EH (cell line): ENCODE results near the gene BNC1.

Experiments used
- DNase-seq: peaks from one replicate; pipeline ENCODE4 v3.0.0-alpha.2; 2015; ENCODE audit warnings: low read depth

BNC1 gene

GRCh38 chr15:83284559-83285283 lies at the start of gene BNC1:
TSS of gene BNC1 (minus strand) at chr15:83284664. CDS start at chr15:83284628, 36 bp downstream.
- DNase-seq = no peak

DNA sequence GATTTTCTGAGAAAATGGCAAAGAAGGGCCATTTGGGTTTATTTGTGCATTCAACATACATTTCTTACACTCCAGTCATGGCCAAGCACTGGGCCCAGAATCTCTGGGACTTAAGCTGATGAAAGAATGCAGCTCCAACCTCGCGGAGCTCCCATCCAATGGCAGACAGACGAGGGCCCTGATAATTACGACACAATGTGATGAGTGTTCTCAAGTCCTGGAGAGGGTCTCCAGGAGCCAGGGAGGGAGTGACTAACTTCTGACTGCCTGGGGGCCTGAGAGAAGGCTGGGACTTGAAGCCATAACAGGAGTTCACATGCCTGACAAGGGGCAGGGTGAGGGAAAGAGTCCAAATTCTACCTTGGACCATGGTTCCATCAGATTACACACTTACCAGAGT lies 42.6 kb upstream of the BNC1 start:
- DNase-seq = no peak

- DNase-seq = no peak
These were observed 40.3 kb upstream of the BNC1 start for GRCh38 chr15:83324799-83325198.

GRCh38 chr15:83323296-83323711 lies 38.8 kb upstream of the BNC1 start:
- DNase-seq = peak; percentile 92

- DNase-seq = no peak
These were observed 38.2 kb upstream of the BNC1 start for GRCh38 chr15:83322691-83323090.

- peak; percentile 67 for DNase-seq
These were observed 37.6 kb upstream of the BNC1 start for GRCh38 chr15:83322061-83322460.

GRCh38 chr15:83320844-83321243 lies 36.4 kb upstream of the BNC1 start:
- DNase-seq = peak; percentile 66

GRCh38 chr15:83320404-83320803 lies 35.9 kb upstream of the BNC1 start:
- peak; percentile 78 for DNase-seq

DNA sequence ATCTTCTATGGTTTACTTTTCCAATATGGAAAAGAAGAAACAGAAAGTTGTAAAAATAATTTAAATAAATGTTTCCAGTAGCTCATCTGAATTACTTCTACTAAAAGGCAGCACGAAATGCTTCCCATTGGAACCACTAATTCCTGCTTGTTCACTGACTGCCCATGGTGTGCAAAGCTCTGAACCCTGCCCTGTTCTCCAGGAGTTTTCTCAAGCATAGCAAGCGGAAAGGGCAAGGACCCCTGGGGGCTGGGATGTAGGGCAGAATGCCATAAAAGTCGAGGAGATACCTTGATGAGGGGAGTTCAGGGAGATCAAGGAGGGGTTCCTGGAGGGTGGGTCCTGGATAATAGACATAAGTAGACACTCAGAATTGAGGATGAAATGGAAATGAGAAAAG lies 35.3 kb upstream of the BNC1 start:
- DNase-seq = no peak

GRCh38 chr15:83318861-83319415 lies 34.5 kb upstream of the BNC1 start:
- DNase-seq = no peak

GRCh38 chr15:83318036-83318435 lies 33.6 kb upstream of the BNC1 start:
- DNase-seq = no peak

- DNase-seq = peak; percentile 48
These were observed 27.6 kb upstream of the BNC1 start for GRCh38 chr15:83312071-83312470.

GRCh38 chr15:83310521-83311456 lies 26.3 kb upstream of the BNC1 start:
- DNase-seq = peak; percentile 27

DNA sequence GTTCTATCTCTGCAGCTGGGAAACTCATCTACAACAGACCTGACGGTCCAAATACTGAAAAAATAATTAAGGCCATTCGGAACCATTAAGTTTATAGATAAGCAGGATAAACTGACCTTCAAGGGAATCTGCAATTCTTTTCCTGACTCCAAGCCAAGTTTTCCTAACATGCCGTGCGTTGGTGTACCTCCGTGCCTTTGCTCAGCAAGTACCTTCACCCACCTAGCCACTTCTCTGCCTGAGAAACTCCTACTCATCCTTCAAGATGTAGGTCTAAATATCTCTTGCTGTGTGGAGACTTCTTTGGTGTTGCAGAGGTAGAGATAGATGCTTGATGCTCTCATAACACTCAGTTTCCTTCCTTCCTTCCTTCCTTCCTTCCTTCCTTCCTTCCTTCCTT lies 24.2 kb upstream of the BNC1 start:
- DNase-seq = no peak

GRCh38 chr15:83306561-83306960 lies 22.1 kb upstream of the BNC1 start:
- DNase-seq = peak; percentile 62

DNA sequence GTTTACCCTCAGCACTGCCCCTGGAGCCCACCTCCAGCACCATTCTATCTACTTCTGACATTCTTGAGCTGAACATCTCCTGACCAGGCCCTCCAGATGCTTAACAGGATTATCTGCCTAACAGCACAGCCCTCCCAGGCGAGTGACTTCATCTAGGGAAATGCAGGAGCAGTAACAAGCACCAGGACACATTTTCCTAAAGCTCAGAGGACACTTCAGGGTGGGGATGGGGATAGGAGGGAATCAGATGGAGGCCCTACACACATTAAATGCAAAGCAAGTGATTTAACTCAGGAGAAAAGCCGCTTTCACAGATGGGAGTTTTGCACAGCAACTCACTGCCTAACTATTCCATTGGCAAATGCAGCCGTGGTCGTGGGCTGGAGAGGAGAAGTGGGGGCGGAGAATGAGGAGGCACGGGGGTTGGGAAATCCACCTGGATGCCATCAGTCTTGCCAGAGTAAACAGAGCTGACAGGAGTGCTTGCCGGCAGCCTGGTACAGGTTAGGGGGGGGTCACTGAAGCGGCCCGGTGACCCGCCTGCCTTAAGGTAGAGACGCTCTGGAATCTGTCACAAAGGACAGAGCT lies 21.3 kb upstream of the BNC1 start:
- no peak for DNase-seq

- DNase-seq = no peak
These were observed 20.6 kb upstream of the BNC1 start for GRCh38 chr15:83304861-83305703.

DNA sequence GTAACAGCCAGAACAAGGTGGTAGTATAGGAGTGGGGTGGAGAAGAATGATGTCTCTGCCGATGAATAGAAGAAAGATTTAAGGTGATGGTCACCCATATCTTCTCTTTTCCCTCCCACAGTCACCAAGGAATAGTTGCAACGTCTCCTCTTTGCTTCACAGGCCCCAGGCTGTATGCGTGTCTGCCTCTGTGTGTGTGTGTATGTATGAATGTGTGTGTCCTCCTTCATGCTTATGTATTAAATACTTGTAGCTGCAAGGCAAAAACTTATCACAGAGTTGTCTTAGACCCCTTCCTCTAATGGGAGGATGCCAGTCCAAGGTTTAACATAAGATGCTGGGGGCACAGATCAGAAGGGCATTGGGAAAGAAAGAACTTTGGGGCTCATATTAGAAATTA lies 19.1 kb upstream of the BNC1 start:
- no peak for DNase-seq

GRCh38 chr15:83300826-83301225 lies 16.4 kb upstream of the BNC1 start:
- peak; percentile 64 for DNase-seq

DNA sequence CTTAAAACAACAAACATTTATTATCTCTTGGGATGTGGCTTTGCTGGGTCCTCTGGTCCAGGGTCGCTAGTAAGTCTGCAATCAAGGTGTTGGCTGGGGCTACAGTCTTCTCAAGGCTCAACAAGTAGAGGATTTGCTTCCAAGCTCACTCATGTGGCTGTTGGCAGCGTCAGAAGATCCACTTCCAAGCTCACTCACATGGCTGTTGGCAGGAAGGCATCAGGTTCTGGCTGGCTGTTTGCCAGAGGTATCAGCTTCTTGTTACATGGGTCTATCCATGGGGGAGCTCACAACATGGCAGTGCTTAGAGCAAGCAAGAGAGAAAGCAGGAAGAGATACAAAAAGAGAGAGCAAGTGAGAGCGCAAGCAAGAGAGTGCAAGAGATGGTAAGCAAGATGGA lies 15.0 kb upstream of the BNC1 start:
- no peak for DNase-seq

GRCh38 chr15:83295417-83295816 lies 11.0 kb upstream of the BNC1 start:
- DNase-seq = no peak

DNA sequence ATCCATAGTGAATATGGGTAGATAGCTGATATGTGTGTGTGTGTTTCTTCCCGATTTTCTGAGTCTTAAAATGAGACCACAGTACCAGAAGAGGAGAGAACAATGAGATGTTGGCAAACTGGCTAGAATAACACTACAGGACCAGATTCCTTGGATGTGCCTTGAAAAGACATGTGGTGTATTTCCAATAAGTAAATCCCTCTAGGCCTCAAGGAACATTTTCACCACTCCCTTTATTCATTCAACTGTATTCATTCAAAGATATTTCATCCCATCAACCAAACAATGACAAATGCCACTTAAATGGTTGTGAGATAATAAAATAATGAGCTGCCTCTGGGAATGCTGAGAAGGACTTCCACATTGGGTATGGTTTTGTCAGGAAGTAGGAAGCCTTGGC lies 8.7 kb upstream of the BNC1 start:
- no peak for DNase-seq
